GM18519 (cell line): ENCODE results near the gene LAMA5.

ENCODE experiments used
- ATAC-seq: cut with Tn5 transposase; IDR thresholded peaks from one replicate; pipeline ENCODE4 v1.9.1; 2021; ENCODE audit warnings: mild to moderate bottlenecking, moderate library complexity; ENCODE audit not compliant: unreplicated experiment, low FRiP score

LAMA5 gene

DNA sequence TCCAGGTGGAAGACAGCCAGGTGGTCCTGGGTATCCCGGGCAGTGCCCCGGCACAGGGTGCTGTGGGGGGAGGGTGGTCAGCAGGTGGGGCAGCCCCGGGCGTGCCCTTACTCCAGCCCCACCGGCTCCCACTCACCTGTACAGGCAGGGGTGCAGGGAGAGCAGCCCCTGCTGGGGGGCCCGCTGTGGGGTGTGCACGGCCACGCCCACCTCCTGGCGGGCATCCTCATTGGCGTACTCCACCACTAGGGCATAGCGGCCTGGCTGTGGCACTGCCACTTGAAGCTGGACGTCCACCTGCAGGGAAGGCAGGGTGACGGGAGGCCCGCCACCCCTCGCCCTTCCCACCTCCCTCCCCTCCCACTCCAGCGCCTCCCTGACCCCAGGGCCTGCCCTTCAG is 34.7 kb downstream of the LAMA5 start:
- ATAC-seq = no peak

DNA sequence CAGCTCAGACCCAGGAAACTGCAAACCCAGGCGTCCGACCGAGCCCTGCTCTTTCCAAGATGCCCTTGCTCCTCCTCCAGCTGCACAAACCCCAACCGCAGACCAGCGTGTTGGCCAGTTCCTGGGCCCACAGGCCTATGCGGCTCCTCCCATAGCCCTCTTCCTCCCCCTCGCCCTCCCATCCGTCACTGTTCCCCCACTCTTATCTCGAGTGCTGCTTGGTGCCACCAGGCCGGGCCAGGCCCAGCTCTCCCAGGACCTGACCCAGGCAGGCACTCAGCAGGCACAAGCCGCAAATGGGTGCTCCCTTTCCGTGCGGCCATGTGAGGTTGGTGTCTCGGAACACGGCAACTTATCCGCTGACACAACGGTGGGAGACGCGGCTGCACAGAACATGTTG is 35.8 kb downstream of the LAMA5 start:
- no peak for ATAC-seq

DNA sequence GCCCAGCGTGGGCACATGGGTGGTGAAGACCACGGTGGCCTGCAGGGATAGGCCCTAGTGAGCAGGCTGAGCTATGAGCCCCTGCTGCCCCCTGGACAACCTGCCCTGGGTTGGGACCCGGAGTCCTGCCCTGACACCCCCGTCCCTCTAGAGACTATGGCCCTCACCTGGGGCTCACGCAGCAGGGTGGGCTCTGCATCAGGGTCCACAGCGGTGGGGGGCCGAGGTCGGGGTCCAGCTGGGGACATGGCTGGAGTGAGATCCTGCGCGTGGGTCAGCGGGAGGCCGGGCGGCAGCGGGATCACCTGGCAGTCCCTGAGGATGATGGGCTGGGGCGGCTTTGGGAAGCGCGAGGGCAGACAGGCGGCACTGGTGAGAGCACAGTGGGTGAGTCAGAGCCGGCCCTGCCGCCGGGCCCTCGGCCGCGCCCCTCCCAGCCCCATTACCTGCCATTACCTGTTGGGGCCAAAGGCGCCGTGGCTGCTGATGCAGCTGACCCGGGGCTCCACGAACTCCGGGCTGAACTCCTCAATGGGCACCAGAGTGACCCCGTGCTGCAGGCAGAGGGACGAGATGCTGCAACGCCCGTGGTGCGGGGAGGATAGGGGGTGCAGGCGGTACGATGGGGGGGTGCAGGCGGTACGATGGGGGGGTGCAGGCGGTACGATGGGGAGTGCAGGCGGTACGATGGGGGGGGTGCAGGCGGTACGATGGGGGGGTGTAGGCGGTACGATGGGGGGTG is 36.4 kb downstream of the LAMA5 start:
- ATAC-seq = no peak

DNA sequence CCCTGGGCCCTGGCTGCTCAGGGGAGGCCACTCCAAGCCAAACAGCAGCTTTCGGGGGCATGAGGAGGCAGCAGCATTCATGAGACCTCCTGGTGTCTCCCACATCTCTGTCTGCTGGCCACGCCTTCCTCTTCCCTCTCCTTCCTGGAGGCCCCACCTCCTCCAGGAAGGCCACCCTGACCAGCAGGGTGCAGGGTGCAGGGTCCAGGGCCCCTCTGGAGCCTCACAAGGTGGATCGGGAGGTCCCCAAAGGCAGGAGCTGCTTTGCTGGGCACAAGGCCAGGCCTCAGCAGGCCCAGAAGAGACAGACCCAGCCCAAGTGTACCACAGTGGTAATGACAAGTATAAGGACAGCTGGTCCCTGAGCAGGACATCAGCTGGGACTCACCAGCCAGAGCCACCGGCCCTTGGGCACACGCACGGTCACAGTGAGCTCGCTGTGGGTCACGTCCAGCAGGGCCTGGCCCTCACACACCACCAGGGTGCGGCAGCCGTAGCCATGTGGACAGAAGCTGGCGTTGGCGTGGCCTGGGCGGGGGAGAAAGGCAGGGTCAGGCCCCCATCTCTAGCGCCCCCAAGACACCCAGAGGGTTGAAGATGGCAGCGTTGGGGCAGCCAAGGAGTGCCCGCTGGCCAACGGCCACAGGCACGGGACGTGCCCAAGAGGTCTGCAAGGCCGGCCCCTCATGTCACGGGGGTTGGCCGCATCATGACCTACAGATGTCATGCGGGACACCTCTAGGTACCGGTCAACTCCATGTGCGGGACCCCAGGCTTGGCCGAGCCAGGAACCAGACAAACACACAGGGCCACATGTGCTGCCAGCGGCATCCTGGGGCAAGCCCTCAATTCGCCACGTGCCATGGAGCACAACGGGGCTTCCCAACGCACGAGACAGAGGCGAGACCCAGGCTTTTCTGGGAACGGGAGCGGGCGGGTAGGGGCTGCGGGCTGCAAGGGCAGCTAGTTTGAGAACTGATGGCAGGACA is 37.4 kb downstream of the LAMA5 start:
- no peak for ATAC-seq

DNA sequence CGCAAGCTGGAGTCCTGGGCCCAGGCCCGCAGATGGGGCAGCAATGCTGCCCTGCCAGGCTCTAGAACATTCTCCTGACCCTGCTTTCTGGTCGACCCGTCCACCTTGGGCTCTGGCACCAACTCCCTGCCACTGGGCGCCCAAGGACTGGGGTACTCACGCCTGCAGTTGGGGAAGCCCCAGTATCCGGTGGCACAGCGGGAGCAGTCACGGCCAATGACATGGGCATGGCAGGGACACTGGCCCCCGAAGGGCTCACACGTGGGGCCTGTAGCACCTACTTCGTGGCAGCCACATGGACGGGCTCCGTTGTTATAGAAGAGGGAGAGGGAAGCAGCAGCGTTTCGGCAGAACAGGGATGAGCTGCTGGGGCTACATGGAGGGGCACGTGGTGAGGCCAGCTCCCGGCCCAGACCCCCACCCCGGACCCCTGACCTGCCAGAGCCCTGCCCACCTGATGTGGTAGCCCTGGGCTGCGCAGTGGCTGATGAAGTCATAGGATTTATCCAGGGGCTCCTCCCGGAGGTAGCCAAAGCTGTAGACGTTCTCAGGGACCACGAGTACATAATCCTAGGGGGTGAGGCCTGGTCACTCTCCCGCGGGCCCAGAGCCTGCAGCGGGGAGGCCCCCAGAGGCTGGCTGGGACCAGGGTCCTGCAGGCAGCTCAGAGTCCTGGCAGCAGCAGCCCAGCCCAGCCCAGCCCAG is 38.3 kb downstream of the LAMA5 start:
- no peak for ATAC-seq

DNA sequence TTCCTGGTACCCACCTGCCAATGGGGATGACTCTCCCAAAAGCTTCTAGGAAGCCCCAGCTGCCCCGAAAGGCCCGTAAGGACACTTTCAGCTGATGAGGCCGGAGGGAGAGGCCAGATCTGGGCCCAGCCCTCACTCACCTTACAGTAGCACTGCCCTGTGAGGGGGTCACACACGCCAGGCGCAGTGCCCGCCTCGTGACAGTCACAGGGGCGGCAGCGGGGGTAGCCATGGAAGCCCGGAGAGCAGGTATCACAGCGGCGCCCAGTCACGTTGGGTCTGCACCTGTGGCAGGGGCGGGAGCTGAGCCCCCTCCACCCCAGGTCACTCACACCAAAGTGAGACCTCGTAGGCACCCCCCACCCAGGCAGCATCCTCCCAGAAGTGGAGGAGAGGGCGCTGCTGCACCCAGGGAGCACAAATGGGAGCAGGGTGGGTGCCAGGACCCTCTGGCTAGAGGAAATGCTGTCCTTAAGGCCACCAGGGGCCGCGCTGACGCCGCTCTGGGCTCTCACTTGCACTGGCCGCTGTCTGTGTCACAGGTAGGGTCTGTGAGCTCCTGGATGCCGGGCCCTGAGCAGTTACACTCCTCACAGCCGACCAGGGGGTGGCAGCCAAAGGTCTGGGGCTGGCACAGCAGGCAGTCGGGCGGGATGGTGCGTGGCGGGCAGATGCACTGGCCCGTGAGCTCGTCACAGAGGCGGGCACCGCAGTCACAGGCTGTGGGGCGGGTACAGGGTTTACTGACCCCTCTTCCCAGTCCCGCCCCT is 39.2 kb downstream of the LAMA5 start:
- ATAC-seq = no peak

DNA sequence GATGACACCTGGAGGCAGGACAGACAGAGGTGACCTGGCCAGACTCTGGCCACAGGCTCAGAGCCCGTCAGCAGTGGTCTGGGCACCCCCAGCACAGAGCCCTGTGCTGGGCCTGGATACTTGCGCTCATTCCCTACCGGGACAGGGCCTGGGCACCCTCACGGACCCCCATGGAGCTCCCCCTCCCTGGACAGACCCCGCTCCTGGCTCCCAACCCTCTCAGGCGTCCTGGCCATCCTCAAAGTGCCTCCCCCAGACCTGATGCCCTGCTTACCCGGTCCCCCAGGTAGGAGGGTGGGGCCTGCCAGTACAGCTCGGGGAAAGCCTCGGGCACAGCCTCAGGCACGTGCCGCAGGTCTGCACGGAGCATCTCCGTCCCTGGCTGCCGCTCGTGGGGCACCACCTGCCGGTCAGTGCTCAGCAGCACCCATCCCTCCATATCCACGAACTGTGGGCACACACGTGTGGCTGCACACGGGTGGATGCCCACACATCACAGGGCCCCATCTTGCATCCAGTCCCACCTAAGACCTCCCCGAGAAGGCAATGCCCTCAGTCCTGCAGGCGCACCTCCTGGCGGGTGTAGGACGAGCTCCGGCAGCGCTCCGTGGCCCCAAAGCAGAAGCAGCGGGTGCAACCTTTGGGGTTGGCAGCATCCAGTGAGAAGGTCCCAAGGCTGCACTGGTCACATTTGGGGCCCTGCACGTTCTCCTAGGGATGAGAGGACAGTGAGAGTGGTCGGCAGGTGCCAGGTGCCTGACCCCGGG is 40.0 kb downstream of the LAMA5 start:
- no peak for ATAC-seq

DNA sequence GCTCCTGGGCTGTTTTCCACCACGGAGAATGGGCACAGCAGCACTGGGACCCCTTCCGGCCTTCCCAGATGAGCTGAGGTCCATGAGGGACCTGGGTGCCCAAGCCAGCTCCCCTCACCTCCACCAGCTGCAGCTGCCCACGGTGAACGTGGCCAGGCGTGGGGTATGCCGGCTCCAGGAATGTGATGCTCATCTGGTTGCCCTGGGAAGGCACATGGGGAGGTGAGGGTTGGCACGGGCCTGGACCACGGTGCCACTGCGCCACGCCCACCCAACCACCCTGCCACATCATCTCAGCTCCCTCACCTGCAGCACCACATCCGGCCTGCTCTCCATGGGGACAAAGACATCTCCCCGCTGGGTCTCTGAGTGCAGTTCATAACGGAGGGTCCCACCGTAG is 40.6 kb downstream of the LAMA5 start:
- no peak for ATAC-seq

DNA sequence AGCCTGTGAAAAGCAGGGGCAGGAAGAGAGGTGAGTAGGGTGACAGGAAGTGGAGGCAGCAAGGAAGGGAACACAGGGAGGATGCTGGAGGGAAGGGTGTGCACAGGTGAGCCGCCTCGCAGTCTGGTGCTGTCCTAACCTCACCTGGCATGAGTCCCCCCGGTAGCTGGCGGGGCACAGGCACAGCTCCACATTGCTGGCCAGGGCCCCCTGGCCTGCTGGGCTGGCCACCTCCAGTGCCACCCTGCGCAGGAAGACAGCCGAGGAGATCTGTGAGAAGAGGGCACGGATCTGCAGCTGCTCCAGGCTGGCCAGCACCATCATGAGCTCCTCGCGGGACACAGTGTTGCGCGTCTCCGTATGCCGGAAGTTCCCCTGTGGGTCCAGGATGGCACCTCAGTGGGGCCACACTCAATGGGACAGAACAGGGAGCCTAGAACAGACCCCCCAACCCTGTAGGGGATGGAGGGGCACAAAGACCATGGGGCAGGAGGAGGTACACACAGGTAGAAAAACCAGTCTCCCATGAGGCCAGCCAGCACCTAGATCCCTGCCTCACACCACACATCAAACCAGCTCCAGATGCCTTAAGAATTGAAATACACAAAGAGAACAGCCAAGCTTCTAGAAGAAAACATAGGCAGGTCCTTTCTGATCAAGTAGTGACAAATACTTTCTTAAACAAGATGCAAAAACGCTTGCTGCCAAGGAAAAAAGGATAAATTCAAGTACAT is 41.8 kb downstream of the LAMA5 start:
- ATAC-seq = no peak

DNA sequence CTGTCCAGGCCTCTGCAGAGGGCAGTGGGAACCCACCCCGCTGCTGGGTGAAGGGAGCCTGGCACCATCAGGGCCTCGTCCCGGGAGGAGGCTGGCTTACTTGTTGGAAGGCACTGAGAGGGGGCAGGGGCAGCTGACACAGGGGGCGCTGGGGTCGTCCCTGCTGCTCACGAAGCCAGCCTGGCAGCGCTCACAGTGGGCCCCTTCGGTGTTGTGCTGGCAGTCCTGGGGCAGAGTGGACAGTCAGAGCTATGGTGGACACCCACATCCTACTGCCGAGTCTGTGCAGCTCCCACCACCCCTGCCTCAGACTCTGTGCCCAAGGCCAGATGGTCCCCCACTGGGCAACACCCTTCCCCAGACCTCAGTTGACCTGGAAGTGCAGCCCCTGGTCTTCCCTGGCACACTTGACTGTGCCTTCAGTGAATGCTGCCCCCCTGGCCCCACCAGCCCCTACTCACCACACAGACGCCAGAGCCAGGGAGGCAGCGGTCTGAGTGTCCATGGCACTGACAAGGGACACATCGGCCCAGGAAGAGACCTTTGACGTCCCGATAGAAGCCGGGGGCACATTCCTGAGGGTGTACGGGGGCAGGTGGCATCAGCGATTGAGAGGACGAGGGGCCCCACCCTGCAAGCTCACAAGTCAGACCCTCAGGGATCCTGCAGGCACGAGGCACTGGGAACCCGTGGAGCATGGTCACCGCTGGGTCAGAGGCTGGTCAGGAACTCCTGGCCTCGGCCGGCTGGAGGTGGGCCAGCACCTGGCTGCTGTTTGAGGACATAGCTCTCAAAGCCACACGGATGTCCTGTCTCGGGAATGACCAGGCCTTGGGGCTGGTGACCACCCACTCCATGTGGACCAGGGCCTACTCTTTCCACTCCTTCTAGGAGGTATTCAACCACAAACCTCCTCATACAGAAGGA is 42.9 kb downstream of the LAMA5 start:
- no peak for ATAC-seq

DNA sequence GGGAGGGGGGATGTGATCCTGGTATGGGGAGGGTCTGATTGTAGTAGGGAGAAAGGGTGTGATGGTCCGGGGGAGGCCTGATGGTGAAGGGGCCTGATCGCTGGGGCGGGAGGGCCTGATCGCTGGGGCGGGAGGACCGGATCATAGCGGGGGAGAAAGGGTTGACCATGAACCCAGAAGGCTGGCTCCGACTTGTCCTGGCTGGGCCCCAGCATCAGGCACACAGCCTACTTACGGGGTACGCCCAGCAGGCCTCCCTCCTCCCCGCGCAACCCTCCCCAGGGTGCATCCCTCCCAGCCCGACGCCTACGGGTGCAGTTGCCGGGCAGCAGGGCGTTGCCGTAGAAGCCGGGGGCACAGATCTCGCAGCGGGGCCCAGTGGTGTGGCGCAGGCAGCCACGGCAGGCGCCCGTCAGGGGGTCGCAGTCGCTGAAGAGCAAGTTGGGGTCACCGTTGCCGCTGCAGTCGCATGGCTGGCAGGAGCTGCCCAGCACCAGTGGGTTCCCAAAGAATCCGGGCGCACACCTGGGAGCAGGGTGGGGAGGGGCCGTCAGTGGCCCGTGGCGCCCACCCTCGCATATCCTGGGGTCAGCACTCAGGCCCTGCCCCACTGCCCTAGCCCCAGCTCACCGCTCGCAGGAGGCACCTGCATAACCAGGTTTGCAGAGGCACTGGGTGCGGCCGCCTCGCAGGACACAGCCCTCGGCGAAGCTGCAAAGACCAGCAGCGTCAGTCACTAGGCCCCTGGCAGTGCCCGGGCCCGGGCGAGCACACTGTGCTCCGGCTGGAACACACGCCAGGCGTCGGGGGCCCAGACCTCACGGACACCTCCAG is 43.7 kb downstream of the LAMA5 start:
- ATAC-seq = no peak

DNA sequence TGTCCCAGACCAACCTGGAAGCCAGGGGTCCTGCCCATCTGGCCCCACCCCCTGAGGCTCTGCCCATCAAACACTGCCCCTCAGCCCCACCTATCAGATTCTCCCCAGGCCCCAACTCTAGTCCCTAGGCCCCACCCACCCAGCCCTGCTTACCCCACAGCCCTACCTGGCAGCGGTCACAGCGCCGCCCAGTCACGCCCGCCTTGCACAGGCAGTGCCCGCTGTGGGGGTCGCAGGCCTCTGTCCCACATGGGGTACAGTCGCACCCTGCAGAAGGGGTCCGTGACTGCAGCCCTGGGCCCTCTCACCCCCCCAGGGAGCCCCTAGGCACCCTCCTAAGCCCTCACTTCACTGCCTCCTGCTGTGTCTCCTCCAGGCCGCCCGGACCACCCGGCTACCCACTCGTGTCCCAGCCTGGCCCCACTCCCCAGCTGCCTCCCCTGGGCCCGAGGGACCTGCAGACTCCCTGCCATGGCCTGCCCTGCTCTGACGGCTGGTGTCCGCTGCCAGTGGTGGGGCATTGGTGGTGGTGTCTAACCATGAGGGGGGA is 44.5 kb downstream of the LAMA5 start:
- ATAC-seq = no peak

DNA sequence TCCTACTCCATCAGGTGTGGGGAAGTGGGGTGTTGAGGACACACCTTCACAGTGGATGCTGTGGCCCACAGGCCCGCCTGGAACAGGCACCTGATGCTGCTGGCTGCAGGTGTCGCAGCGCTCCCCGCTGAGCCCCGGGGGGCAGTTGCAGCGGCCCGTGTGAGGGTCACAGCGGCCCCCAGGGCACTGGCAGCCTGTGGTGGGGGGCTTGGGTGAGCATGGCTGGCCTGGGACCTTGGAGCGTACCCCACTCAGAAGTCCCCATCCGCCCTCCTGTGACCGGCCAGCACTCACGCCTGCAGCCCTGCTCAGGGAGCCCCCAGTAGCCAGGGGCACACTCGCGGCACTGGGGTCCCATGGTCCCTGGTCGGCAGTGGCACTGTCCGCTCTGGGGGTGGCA is 45.1 kb downstream of the LAMA5 start:
- no peak for ATAC-seq

DNA sequence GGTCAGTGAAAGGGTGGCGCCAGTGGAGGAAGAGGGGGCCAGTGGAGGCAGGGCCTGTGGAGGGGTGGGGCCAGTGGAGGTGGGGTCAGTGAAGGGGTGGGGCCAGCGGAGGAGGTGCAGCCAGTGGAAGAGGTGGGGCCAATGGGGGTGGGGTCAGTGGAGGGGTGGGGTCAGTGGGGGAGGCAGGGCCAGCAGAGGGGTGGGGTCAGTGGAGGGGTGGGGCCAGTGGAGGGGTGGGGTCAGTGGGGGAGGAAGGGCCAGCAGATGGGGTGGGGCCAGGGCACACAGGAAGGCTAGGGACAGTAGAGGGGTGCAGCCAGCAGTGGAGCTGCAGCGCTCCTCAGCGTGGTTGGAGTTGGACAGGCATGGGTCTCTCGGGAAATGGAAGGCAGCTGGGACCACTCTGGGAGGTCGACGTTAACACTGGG is 45.6 kb downstream of the LAMA5 start:
- ATAC-seq = no peak

DNA sequence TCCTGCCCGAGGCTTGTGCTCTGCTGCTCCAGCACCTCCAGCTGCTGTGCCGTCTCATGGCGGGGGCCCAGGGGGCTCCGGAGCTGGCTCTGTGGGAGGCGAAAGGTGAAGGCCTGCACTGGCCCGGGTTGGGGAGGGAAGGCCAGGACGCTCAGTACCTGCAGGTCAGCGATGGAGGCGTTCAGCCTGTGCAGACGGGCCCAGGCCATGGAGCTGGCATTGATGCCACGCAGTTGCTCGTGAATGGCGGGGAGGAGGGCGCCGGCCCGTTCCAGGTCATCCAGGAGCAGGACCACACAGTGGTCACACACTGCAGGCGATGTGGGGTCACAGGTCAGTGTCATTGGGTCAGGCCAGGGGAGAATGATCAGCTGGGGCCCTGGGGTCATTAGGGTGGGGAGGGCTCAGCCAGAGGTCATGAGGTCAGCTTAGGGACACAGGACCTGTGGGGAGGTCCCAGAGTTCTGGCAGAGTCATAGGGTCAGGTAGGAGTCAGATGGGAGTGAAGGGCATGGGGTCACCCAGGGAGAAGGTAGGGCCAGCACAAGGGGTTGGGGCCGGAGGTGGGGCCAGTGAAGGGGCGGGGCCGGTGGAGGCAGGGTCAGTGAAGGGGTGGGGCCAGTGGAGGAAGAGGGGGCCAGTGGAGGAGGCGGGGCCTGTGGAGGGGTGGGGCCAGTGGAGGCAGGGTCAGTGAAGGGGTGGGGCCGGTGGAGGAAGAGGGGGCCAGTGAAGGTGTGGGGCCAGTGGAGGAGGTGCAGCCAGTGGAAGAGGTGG is 46.3 kb downstream of the LAMA5 start:
- no peak for ATAC-seq

DNA sequence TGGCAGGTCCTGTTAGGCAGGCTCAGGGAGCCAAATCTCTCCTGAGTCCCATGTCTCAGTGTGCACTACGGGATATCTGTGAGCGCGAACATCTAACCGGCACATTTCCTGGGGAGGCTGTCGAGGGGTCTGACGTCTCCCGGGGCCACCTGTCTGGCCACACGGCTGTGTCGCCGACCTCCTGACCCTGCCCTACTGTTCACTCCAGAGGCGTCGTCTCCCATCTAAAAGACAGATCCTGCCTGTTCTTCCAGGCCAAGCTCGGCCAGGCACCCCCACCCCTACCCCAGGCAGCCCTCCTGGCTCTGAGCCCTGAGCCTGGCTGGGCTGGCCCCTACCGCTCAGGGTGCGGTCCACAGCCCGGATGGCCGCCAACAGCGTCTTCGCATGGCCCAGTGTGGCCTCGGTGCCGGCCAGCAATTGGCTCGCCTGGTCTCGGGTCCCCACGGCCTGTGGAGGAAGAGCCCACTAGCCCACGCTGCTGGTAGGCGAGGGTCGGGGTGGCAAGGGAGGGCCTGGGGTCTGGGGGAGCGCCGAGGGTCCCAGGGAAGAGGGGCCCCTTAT is 47.7 kb downstream of the LAMA5 start:
- ATAC-seq = no peak
